MM.1S (cell line): Measurements from ENCODE around the gene OLFML2B.

ENCODE experiments used
- DNase-seq: peaks from one replicate; pipeline ENCODE4 v3.0.0-alpha.2; 2015
- H2AFZ ChIP-seq: fragments of 300-600 bp; sonication (generic); 2 replicates; pipeline ENCODE4 v1.6.0; 2016; ENCODE audit warnings: antibody characterized with exemption, low read length
- H3F3A ChIP-seq: fragments of 300-600 bp; sonication (generic); 2 replicates; pipeline ENCODE4 v1.6.1; 2016; ENCODE audit warnings: mild to moderate bottlenecking, antibody characterized with exemption, low read length, moderate library complexity, mixed read lengths; ENCODE audit not compliant: insufficient read depth
- H3K27ac ChIP-seq: fragments of 300-600 bp; sonication (generic); 2 replicates; pipeline ENCODE4 v1.5.1; 2016; ENCODE audit warnings: mild to moderate bottlenecking, low read length
- H3K27me3 ChIP-seq: fragments of 300-600 bp; sonication (generic); replicated peaks from 2 replicates; pipeline ENCODE4 v1.6.0; 2016; ENCODE audit warnings: low read length; ENCODE audit not compliant: insufficient read depth
- H3K36me3 ChIP-seq: fragments of 300-600 bp; sonication (generic); replicated peaks from 2 replicates; pipeline ENCODE4 v1.6.1; 2016; ENCODE audit warnings: mild to moderate bottlenecking, low read length, mixed read lengths; ENCODE audit not compliant: insufficient read depth
- H3K4me1 ChIP-seq: fragments of 300-600 bp; sonication (generic); 2 replicates; pipeline ENCODE4 v1.6.1; 2016; ENCODE audit warnings: low read length, mixed read lengths
- H3K4me2 ChIP-seq: fragments of 300-600 bp; sonication (generic); 2 replicates; pipeline ENCODE4 v1.6.0; 2016; ENCODE audit warnings: low read depth, low read length
- H3K4me3 ChIP-seq: fragments of 300-600 bp; sonication (generic); 2 replicates; pipeline ENCODE4 v1.5.1; 2016; ENCODE audit warnings: low read length, mixed read lengths
- H3K79me2 ChIP-seq: fragments of 300-600 bp; sonication (generic); 2 replicates; pipeline ENCODE4 v1.6.1; 2016; ENCODE audit warnings: mixed run types, low read length, mixed read lengths
- H3K9ac ChIP-seq: fragments of 300-600 bp; sonication (generic); 2 replicates; pipeline ENCODE4 v1.6.1; 2016; ENCODE audit warnings: low read length, mixed read lengths
- H3K9me2 ChIP-seq: fragments of 300-600 bp; sonication (generic); replicated peaks from 2 replicates; pipeline ENCODE4 v1.6.1; 2016; ENCODE audit warnings: mild to moderate bottlenecking, low read length, mixed read lengths; ENCODE audit not compliant: insufficient read depth
- H3K9me3 ChIP-seq: fragments of 300-600 bp; sonication (generic); replicated peaks from 2 replicates; pipeline ENCODE4 v1.6.1; 2016; ENCODE audit warnings: mild to moderate bottlenecking, low read length, mixed read lengths; ENCODE audit not compliant: insufficient read depth
- H4K20me1 ChIP-seq: fragments of 300-600 bp; sonication (generic); 2 replicates; pipeline ENCODE4 v1.6.1; 2016; ENCODE audit warnings: mild to moderate bottlenecking, low read length, moderate library complexity, mixed read lengths; ENCODE audit not compliant: insufficient read depth
- CTCF ChIP-seq: fragments of 300-600 bp; sonication (generic); IDR thresholded peaks from 2 replicates; pipeline ENCODE4 v1.5.1; 2016; ENCODE audit warnings: antibody characterized with exemption, low read length, mixed read lengths
- EZH2 ChIP-seq: fragments of 300-600 bp; sonication (generic); optimal IDR thresholded peaks from 2 replicates; pipeline ENCODE3; 2017; ENCODE audit warnings: low read depth, mild to moderate bottlenecking, antibody characterized with exemption, low read length, mixed read lengths
- EZH2phosphoT487 ChIP-seq: fragments of 300-600 bp; sonication (generic); IDR thresholded peaks from 2 replicates; pipeline ENCODE4 v1.6.1; 2018; ENCODE audit warnings: antibody characterized with exemption, low read length

Gene OLFML2B

GRCh38 chr1:162026881-162027280 lies 3.2 kb upstream of the OLFML2B start:
- peaks cover 5% of the 10 kb centered on the region; the same call in 1 of the 2 replicates for H3K27me3 ChIP-seq
- no peaks in the 10 kb centered on the region for H3K9me2 ChIP-seq
- TF ChIP-seq EZH2phosphoT487 = no peak
- TF ChIP-seq EZH2 = no peak
- no peak for TF ChIP-seq CTCF
- no peak overlapping the region for H3K27ac ChIP-seq
- no peaks in the 10 kb centered on the region for H3K79me2 ChIP-seq
- H3K9me3 ChIP-seq = no peaks in the 10 kb centered on the region
- H4K20me1 ChIP-seq = no peaks in the 10 kb centered on the region
- H3K4me2 ChIP-seq = no peak overlapping the region
- no peak overlapping the region for H3K9ac ChIP-seq
- H2AFZ ChIP-seq = no peak overlapping the region
- no peaks in the 10 kb centered on the region for H3F3A ChIP-seq
- DNase-seq = no peak
- H3K36me3 ChIP-seq = no peaks in the 10 kb centered on the region
- H3K4me1 ChIP-seq = no peaks in the 10 kb centered on the region
- H3K4me3 ChIP-seq = no peak overlapping the region

- Histone ChIP-seq H3K4me2 (no peak overlapping the region), H3K27me3 (peaks cover 5% of the 10 kb centered on the region; the same call in 1 of the 2 replicates), H3K27ac (no peak overlapping the region), H3K9ac (no peak overlapping the region), H4K20me1 (no peaks in the 10 kb centered on the region), H3F3A (no peaks in the 10 kb centered on the region), H3K4me1 (no peaks in the 10 kb centered on the region), H3K4me3 (no peak overlapping the region), H3K9me3 (no peaks in the 10 kb centered on the region), H2AFZ (no peak overlapping the region), H3K36me3 (no peaks in the 10 kb centered on the region), H3K9me2 (no peaks in the 10 kb centered on the region), H3K79me2 (no peaks in the 10 kb centered on the region)
- DNase-seq = no peak
- TF ChIP-seq EZH2 (no peak), CTCF (no peak), EZH2phosphoT487 (no peak)
Observed at GRCh38 chr1:162025541-162025940, 1.9 kb upstream of the OLFML2B start.

GRCh38 chr1:162023181-162023546 lies 505 bp downstream of the OLFML2B start:
- H2AFZ ChIP-seq = peak overlapping the region; percentile 93
- no peak overlapping the region for H3K27ac ChIP-seq

More at GRCh38 chr1:162023181-162023546, 505 bp downstream of the OLFML2B start:
- Histone ChIP-seq H3K9me3 (no peaks in the 10 kb centered on the region), H3K36me3 (no peaks in the 10 kb centered on the region), H3K9ac (no peak overlapping the region; the same call in 1 of the 2 replicates), H3K9me2 (no peaks in the 10 kb centered on the region), H3K27me3 (peaks cover 5% of the 10 kb centered on the region; the same call in 1 of the 2 replicates), H3K4me3 (peak overlapping the region; percentile 84), H4K20me1 (no peaks in the 10 kb centered on the region), H3F3A (no peaks in the 10 kb centered on the region), H3K4me1 (no peaks in the 10 kb centered on the region), H3K4me2 (peak overlapping the region; percentile 97; the same call in 1 of the 2 replicates), H3K79me2 (no peaks in the 10 kb centered on the region)
- TF ChIP-seq EZH2phosphoT487 (no peak), CTCF (no peak), EZH2 (no peak)
- DNase-seq = no peak
